ENCODE results near the gene WDR77. TPM values are rescaled to one million over a fixed set of nuclear protein-coding genes. Genes with fewer than 3 reads are reported as not detected.

The WDR77 gene
- total and polyA plus RNA-seq, 2 of the 13 experiments (the other 11 are each of a cell fraction or from before 2014, with no cell fraction given): 90.6 to 108 TPM

GRCh38 chr1:111422546-111423391, 26.3 kb downstream of the WDR77 start (continued):
- TF ChIP-seq ASH2L (IDR thresholded peaks at IDR 0.05; ENCODE audit: insufficient read length, low read depth, low read length) (no peak), ZNF292 (CRISPR knock-in tag; IDR thresholded peaks at IDR 0.05; ENCODE audit: borderline replicate concordance, low read depth) (peak; percentile 69; the same call in 1 of the 2 replicates), RBFOX2 (IDR thresholded peaks at IDR 0.05; ENCODE audit: low read depth, low read length) (no peak), KIAA2018 (CRISPR knock-in tag; IDR thresholded peaks at IDR 0.05; ENCODE audit: borderline replicate concordance) (no peak), KDM5A (IDR thresholded peaks at IDR 0.05; ENCODE audit: borderline replicate concordance, low read length) (no peak), SKIL (CRISPR knock-in tag; IDR thresholded peaks at IDR 0.05; ENCODE audit: borderline replicate concordance) (no peak), SNAPC2 (CRISPR knock-in tag; IDR thresholded peaks at IDR 0.05) (no peak), GTF2F1 (IDR thresholded peaks at IDR 0.05; ENCODE audit: low read length) (no peak), SCMH1 (CRISPR knock-in tag; IDR thresholded peaks at IDR 0.05; ENCODE audit: borderline replicate concordance) (no peak), HOXD1 (CRISPR knock-in tag; IDR thresholded peaks at IDR 0.05) (no peak), MZF1 (CRISPR knock-in tag; IDR thresholded peaks at IDR 0.05; ENCODE audit: borderline replicate concordance) (no peak), ZNF713 (CRISPR knock-in tag; IDR thresholded peaks at IDR 0.05) (no peak), ATF1 (CRISPR knock-in tag; IDR thresholded peaks at IDR 0.05) (no peak), ZNF572 (CRISPR knock-in tag; IDR thresholded peaks at IDR 0.05) (no peak), ZBTB34 (CRISPR knock-in tag; IDR thresholded peaks at IDR 0.05) (peak; percentile 47; the same call in 1 of the 2 replicates)
- TF ChIP-seq, protein P1, sequence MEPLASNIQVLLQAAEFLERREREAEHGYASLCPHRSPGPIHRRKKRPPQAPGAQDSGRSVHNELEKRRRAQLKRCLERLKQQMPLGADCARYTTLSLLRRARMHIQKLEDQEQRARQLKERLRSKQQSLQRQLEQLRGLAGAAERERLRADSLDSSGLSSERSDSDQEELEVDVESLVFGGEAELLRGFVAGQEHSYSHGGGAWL (CRISPR knock-in tag; IDR thresholded peaks at IDR 0.05): no peak

All from HepG2 (cell line).